Neural cell (in vitro differentiated cells): ENCODE data around the gene PIGK.

Experiments used
- EZH2 ChIP-seq: fragments of 200-600, 300-800 bp; shearing (Covaris generic), sonication (generic); IDR thresholded peaks from 2 replicates; pipeline ENCODE4 v1.6.1; 2014; ENCODE audit warnings: antibody characterized with exemption, low read length, borderline replicate concordance, mild to moderate bottlenecking; ENCODE audit not compliant: insufficient read depth, poor library complexity, severe bottlenecking
- MXI1 ChIP-seq: fragments of 450-650 bp; conservative IDR thresholded peaks from 2 replicates; pipeline ENCODE4 v1.6.1; 2014; ENCODE audit warnings: antibody characterized with exemption, mild to moderate bottlenecking; ENCODE audit not compliant: poor library complexity, severe bottlenecking
- TF ChIP-seq, protein P1 (sequence below): fragments of 450-650 bp; IDR thresholded peaks from 2 replicates; pipeline ENCODE4 v1.5.1; 2014; ENCODE audit warnings: antibody characterized with exemption, mild to moderate bottlenecking, moderate library complexity; ENCODE audit not compliant: poor library complexity, severe bottlenecking

- TF ChIP-seq, protein P1, sequence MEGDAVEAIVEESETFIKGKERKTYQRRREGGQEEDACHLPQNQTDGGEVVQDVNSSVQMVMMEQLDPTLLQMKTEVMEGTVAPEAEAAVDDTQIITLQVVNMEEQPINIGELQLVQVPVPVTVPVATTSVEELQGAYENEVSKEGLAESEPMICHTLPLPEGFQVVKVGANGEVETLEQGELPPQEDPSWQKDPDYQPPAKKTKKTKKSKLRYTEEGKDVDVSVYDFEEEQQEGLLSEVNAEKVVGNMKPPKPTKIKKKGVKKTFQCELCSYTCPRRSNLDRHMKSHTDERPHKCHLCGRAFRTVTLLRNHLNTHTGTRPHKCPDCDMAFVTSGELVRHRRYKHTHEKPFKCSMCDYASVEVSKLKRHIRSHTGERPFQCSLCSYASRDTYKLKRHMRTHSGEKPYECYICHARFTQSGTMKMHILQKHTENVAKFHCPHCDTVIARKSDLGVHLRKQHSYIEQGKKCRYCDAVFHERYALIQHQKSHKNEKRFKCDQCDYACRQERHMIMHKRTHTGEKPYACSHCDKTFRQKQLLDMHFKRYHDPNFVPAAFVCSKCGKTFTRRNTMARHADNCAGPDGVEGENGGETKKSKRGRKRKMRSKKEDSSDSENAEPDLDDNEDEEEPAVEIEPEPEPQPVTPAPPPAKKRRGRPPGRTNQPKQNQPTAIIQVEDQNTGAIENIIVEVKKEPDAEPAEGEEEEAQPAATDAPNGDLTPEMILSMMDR: no peak
- TF ChIP-seq EZH2 (no peak), MXI1 (no peak)
These were observed 21.9 kb downstream of the PIGK start for GRCh38 chr1:77197351-77197750.
